HepG2 (cell line): Measurements from ENCODE around the gene TMEM253. TPM values are rescaled to one million over a fixed set of nuclear protein-coding genes. Genes with fewer than 3 reads are reported as not detected.

ENCODE experiments used
- ATAC-seq: fragments of 200-7000 bp; cut with Tn5 transposase; 3 replicates; pipeline ENCODE4 v1.9.1; 2020; ENCODE audit warnings: mild to moderate bottlenecking, moderate library complexity
- BruUV-seq: library from RNA; stranded (reverse); fragments of 400-500 nt; replicated peaks from 2 replicates; lab custom pipeline; 2021; lab: Mats Ljungman, UMichigan
- CTCF ChIA-PET: fragments of 300-600 bp; formaldehyde crosslinking; extraction: SDS; loops from one replicate; lab custom pipeline; 2021; ENCODE audit warnings: low total read pairs, inconsistent platforms, low intra/inter-chr PET ratio; lab: Yijun Ruan, JAX
- POLR2A ChIA-PET: fragments of 350-600 bp; sonication (Branson Sonifier 250); formaldehyde crosslinking; loops from one replicate; lab custom pipeline; 2020; ENCODE audit warnings: antibody characterized with exemption, inconsistent platforms; lab: Yijun Ruan, JAX
- DNase-seq: peaks from one replicate; pipeline ENCODE4 v3.0.0-alpha.2; 2015; ENCODE audit warnings: low spot score
- FAIRE-seq: peaks from 3 replicates; lab custom pipeline; 2011; peaks lifted over from hg19 to GRCh38; lab: Jason Lieb, UNC
- H2AFZ ChIP-seq: one replicate; pipeline ENCODE4 v1.6.1; 2011; ENCODE audit warnings: low read length, inconsistent platforms
- H3K27ac ChIP-seq: fragments of 300-600 bp; 3 replicates; pipeline ENCODE4 v1.8.0; 2011; ENCODE audit warnings: mixed run types, mild to moderate bottlenecking, mixed read lengths, low read length, inconsistent platforms; ENCODE audit not compliant: insufficient read depth; ENCODE audit errors: extremely low read length
- H3K27me3 ChIP-seq, 2 experiments: fragments of 200-600 bp in 1 of 2; 2 replicates in 1 of 2; 3 replicates in 1 of 2; pipeline versions ENCODE4 v1.6.0 to v1.8.0; 2011; ENCODE audit warnings: low read length in 2 of 2, mild to moderate bottlenecking in 2 of 2, moderate library complexity in 2 of 2, inconsistent platforms in 1 of 2; ENCODE audit not compliant: insufficient read depth in 2 of 2, control insufficient read depth in 1 of 2
- H3K36me3 ChIP-seq, 2 experiments: fragments of 200-600 bp in 1 of 2; replicated peaks in 1 of 2; 2 replicates in 1 of 2; 3 replicates in 1 of 2; pipeline versions ENCODE4 v1.5.1 to v1.8.0; 2011; ENCODE audit warnings: low read length in 2 of 2, inconsistent platforms in 1 of 2; ENCODE audit not compliant: insufficient read depth in 2 of 2, control insufficient read depth in 1 of 2
- H3K4me1 ChIP-seq: 2 replicates; pipeline ENCODE4 v1.5.1; 2012; ENCODE audit warnings: low read length, inconsistent platforms; ENCODE audit not compliant: insufficient read depth
- H3K4me2 ChIP-seq: 2 replicates; pipeline ENCODE4 v1.6.0; 2011; ENCODE audit warnings: low read depth, low read length, inconsistent platforms
- H3K4me3 ChIP-seq, 3 experiments: fragments of 200-600 bp in 1 of 3; sonication (generic), shearing (Covaris generic) in 1 of 3; replicated peaks in 1 of 3; 2 replicates each; pipeline ENCODE4 v1.5.1; 2011 to 2016; ENCODE audit warnings: low read length in 3 of 3, inconsistent platforms in 2 of 3, low read depth in 2 of 3, mild to moderate bottlenecking in 2 of 3, control low read depth in 1 of 3, mixed read lengths in 1 of 3; ENCODE audit not compliant: insufficient read depth in 1 of 3
- H3K79me2 ChIP-seq: one replicate; pipeline ENCODE4 v1.6.1; 2011; ENCODE audit warnings: low read length, inconsistent platforms; ENCODE audit not compliant: insufficient read depth
- H3K9ac ChIP-seq: 2 replicates; pipeline ENCODE4 v1.6.0; 2011; ENCODE audit warnings: mild to moderate bottlenecking, low read depth, low read length, inconsistent platforms; ENCODE audit not compliant: insufficient read depth
- H3K9me3 ChIP-seq: 2 replicates; pipeline ENCODE4 v1.5.1; 2012; ENCODE audit warnings: mild to moderate bottlenecking, low read length
- H4K20me1 ChIP-seq: 2 replicates; pipeline ENCODE4 v1.6.0; 2011; ENCODE audit warnings: inconsistent platforms, mild to moderate bottlenecking, low read length, moderate library complexity; ENCODE audit not compliant: insufficient read depth
- ARNTL ChIP-seq: sonication (generic); formaldehyde crosslinking; IDR thresholded peaks from 2 replicates; pipeline ENCODE4 v1.4.0; 2020; ENCODE audit warnings: mild to moderate bottlenecking, missing genetic modification reagents
- ATAD3A ChIP-seq: sonication (generic); formaldehyde crosslinking; IDR thresholded peaks from 2 replicates; pipeline ENCODE4 v1.4.0; 2020; ENCODE audit warnings: missing genetic modification reagents
- FOXM1 ChIP-seq: sonication (generic); formaldehyde crosslinking; IDR thresholded peaks from 2 replicates; pipeline ENCODE4 v1.5.0; 2020; ENCODE audit warnings: missing genetic modification reagents
- FOXO1 ChIP-seq: sonication (generic); formaldehyde crosslinking; IDR thresholded peaks from 2 replicates; pipeline ENCODE4 v1.4.0; 2020; ENCODE audit warnings: missing genetic modification reagents
- HNRNPK ChIP-seq: fragments of 200-400 bp; formaldehyde crosslinking; IDR thresholded peaks from 2 replicates; pipeline ENCODE4 v1.6.1; 2018; ENCODE audit warnings: low read length, low read depth, moderate library complexity, mild to moderate bottlenecking; ENCODE audit not compliant: poor library complexity, severe bottlenecking
- KDM2A ChIP-seq: sonication (generic); formaldehyde crosslinking; IDR thresholded peaks from 2 replicates; pipeline ENCODE4 v1.4.0; 2020; ENCODE audit warnings: low read depth, missing genetic modification reagents, borderline replicate concordance
- NCOR1 ChIP-seq: fragments of 200-600 bp; sonication (generic); IDR thresholded peaks from 2 replicates; pipeline ENCODE4 v1.7.0; 2017; ENCODE audit warnings: antibody characterized with exemption, low read length, borderline replicate concordance
- RBM39 ChIP-seq: fragments of 200-400 bp; formaldehyde crosslinking; IDR thresholded peaks from one replicate; pipeline ENCODE4 v1.6.1; 2018; ENCODE audit warnings: antibody characterized with exemption, mild to moderate bottlenecking, low read depth, low read length; ENCODE audit not compliant: poor library complexity, severe bottlenecking
- ZBTB7B ChIP-seq: sonication (generic); formaldehyde crosslinking; IDR thresholded peaks from 2 replicates; pipeline ENCODE4 v1.4.0; 2020; ENCODE audit warnings: missing genetic modification reagents
- ZMYM2 ChIP-seq: sonication (generic); formaldehyde crosslinking; IDR thresholded peaks from 2 replicates; pipeline ENCODE4 v1.8.0; 2022; ENCODE audit warnings: mild to moderate bottlenecking, missing genetic modification reagents
- ZNF557 ChIP-seq: sonication (generic); formaldehyde crosslinking; IDR thresholded peaks from 2 replicates; pipeline ENCODE4 v1.4.0; 2020; ENCODE audit warnings: missing genetic modification reagents
- ZNF780A ChIP-seq: sonication (generic); formaldehyde crosslinking; IDR thresholded peaks from 2 replicates; pipeline ENCODE4 v1.8.0; 2022; ENCODE audit warnings: mild to moderate bottlenecking, missing genetic modification reagents, moderate library complexity
- ZNF782 ChIP-seq: sonication (generic); formaldehyde crosslinking; IDR thresholded peaks from 2 replicates; pipeline ENCODE4 v1.4.0; 2020; ENCODE audit warnings: missing genetic modification reagents, mild to moderate bottlenecking, borderline replicate concordance
- ZNF850 ChIP-seq: sonication (generic); formaldehyde crosslinking; conservative IDR thresholded peaks from 2 replicates; pipeline ENCODE4 v1.9.0; 2021; ENCODE audit warnings: mild to moderate bottlenecking, missing genetic modification reagents
- WGBS: methylation state at CpG from one replicate; pipeline ENCODE4 v1.1.6; 2017; ENCODE audit warnings: low lambda C conversion rate; 5-methylcytosine and 5-hydroxymethylcytosine counted together
- in situ Hi-C: cut with HindIII; loops from 2 replicates; pipeline ENCODE4 v1.10.0; 2017; ENCODE audit warnings: low pct_unique_long_range_greater_than_20kb; ENCODE audit not compliant: extremely low pct_ligation_motif_present
- intact Hi-C: fragments of 100-400 bp; cut with micrococcal nuclease; formaldehyde crosslinking; loops from one replicate; pipeline ENCODE4 v1.10.0; 2022; ENCODE audit not compliant: unreplicated experiment
- polyA plus RNA-seq, 8 experiments: library from polyadenylated mRNA; depleted of rRNA in 3 of 8; stranded (reverse) in 7 of 8; unstranded in 1 of 8; fragments of >200 nt; fragmentation: Illumina TruSeq in 4 of 8; extraction: Trizol in 4 of 8; gene quantifications; 2 replicates each; pipeline versions ENCODE4 v1.2.1 to v1.2.3, GENCODE V29; 2011 to 2016; ENCODE audit warnings: low read depth in 4 of 8, missing spikeins in 1 of 8, mixed read lengths in 1 of 8; ENCODE audit not compliant: insufficient read depth in 1 of 8
- total RNA-seq, 5 experiments: library from RNA; depleted of rRNA; stranded (reverse); fragments of >200 nt; fragmentation: Illumina TruSeq; extraction: Trizol; gene quantifications; 2 replicates each; pipeline ENCODE4 v1.2.3, GENCODE V29; 2016; ENCODE audit warnings: low read depth in 1 of 5
- TF ChIP-seq, protein P1 (sequence below): sonication (generic); formaldehyde crosslinking; IDR thresholded peaks from 2 replicates; pipeline ENCODE4 v1.4.0; 2020; ENCODE audit warnings: missing genetic modification reagents
- TF ChIP-seq, protein P2 (sequence below): sonication (generic); formaldehyde crosslinking; IDR thresholded peaks from 2 replicates; pipeline ENCODE4 v1.4.0; 2020; ENCODE audit warnings: missing genetic modification reagents, borderline replicate concordance
- TF ChIP-seq, protein P3 (sequence below): sonication (generic); formaldehyde crosslinking; IDR thresholded peaks from 2 replicates; pipeline ENCODE4 v1.5.0; 2020; ENCODE audit warnings: mild to moderate bottlenecking, missing genetic modification reagents
- TF ChIP-seq, protein P4 (sequence below): sonication (generic); formaldehyde crosslinking; IDR thresholded peaks from 2 replicates; pipeline ENCODE4 v1.5.0; 2020; ENCODE audit warnings: missing genetic modification reagents

Gene TMEM253
- total and polyA plus RNA-seq, 2 of the 13 experiments (the other 11 are each of a cell fraction or from before 2014, with no cell fraction given), result 0.29 to 0.45 TPM

DNA sequence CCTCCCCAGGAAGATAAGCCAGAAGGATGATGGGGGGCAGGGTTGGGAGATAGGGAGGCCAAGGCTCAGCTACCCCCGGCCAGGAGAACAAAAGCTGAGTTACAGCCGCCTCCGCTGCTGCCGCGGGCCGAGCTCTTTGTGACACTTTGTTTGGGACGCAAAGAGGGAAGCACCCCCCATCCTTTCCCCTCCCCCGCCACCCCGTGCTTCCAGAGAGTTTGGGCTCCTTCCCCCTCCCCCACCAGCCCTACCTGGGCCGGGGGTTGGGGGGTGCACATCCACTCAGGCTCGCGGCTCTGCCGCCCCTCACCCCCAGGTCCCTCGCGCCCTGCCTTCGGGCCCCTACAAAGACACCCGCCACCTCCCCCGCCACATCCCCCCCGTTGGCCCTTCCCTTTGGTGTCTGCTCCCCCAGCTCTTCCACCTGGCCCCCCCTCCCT lies 3.2 kb upstream of the TMEM253 start:
- WGBS, result 3% methylated on average over 19 of the region's 19 CpGs
- Histone ChIP-seq H3K36me3 (peaks cover 3 to 12% of the 10 kb centered on the region in 2 experiments), H3K27me3 (no peaks in the 10 kb centered on the region; a peak in 1 of 5 replicates), H3K9me3 (no peaks in the 10 kb centered on the region), H4K20me1 (peaks cover 8% of the 10 kb centered on the region; the same call in 1 of the 2 replicates), H3K79me2 (peaks cover 34% of the 10 kb centered on the region), H3K27ac (peak overlapping the region; percentile 70), H3K4me3 (peak overlapping the region; percentile 67 to 71 (median 68)), H3K4me1 (peaks cover 76% of the 10 kb centered on the region), H2AFZ (no peak overlapping the region), H3K4me2 (peak overlapping the region; percentile 94), H3K9ac (peak overlapping the region; percentile 77)
- ATAC-seq (peak; percentile 30), DNase-seq (no peak), FAIRE-seq (no peak)
- BruUV-seq, result no TSS peak
- intact Hi-C loops, result no loop called here
- in situ Hi-C loops, result no loop called here
- CTCF ChIA-PET, result interaction anchor here (6.3 to 12.2 kb wide), 2 partner anchors 8 to 29 kb away, joined by 135 to 320 read pairs; partner anchors contain the start of gene ARHGEF40
- POLR2A ChIA-PET, result interaction anchor here (1.0 to 7.8 kb wide), 19 partner anchors 6 to 484 kb away, joined by 3 to 91 read pairs (median 6); partner anchors contain the start of genes ARHGEF40, CHD8 and NDRG2
- TF ChIP-seq ZNF557 (CRISPR knock-in tag), result no peak
- no peak for TF ChIP-seq ATAD3A
- no peak for TF ChIP-seq ZNF850 (CRISPR knock-in tag)
- no peak for TF ChIP-seq ZMYM2 (CRISPR knock-in tag)
- no peak for TF ChIP-seq RBM39
- TF ChIP-seq ZNF780A (CRISPR knock-in tag), result no peak
- TF ChIP-seq, protein P1, sequence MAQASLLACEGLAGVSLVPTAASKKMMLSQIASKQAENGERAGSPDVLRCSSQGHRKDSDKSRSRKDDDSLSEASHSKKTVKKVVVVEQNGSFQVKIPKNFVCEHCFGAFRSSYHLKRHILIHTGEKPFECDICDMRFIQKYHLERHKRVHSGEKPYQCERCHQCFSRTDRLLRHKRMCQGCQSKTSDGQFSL (CRISPR knock-in tag), result peak; percentile 84
- TF ChIP-seq KDM2A, result peak; percentile 48; the same call in 1 of the 2 replicates
- peak; percentile 45 for TF ChIP-seq HNRNPK
- TF ChIP-seq, protein P2, sequence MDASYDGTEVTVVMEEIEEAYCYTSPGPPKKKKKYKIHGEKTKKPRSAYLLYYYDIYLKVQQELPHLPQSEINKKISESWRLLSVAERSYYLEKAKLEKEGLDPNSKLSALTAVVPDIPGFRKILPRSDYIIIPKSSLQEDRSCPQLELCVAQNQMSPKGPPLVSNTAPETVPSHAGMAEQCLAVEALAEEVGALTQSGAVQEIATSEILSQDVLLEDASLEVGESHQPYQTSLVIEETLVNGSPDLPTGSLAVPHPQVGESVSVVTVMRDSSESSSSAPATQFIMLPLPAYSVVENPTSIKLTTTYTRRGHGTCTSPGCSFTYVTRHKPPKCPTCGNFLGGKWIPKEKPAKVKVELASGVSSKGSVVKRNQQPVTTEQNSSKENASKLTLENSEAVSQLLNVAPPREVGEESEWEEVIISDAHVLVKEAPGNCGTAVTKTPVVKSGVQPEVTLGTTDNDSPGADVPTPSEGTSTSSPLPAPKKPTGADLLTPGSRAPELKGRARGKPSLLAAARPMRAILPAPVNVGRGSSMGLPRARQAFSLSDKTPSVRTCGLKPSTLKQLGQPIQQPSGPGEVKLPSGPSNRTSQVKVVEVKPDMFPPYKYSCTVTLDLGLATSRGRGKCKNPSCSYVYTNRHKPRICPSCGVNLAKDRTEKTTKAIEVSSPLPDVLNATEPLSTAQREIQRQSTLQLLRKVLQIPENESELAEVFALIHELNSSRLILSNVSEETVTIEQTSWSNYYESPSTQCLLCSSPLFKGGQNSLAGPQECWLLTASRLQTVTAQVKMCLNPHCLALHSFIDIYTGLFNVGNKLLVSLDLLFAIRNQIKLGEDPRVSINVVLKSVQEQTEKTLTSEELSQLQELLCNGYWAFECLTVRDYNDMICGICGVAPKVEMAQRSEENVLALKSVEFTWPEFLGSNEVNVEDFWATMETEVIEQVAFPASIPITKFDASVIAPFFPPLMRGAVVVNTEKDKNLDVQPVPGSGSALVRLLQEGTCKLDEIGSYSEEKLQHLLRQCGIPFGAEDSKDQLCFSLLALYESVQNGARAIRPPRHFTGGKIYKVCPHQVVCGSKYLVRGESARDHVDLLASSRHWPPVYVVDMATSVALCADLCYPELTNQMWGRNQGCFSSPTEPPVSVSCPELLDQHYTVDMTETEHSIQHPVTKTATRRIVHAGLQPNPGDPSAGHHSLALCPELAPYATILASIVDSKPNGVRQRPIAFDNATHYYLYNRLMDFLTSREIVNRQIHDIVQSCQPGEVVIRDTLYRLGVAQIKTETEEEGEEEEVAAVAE (CRISPR knock-in tag), result no peak
- TF ChIP-seq ZNF782 (CRISPR knock-in tag), result no peak
- TF ChIP-seq, protein P3, sequence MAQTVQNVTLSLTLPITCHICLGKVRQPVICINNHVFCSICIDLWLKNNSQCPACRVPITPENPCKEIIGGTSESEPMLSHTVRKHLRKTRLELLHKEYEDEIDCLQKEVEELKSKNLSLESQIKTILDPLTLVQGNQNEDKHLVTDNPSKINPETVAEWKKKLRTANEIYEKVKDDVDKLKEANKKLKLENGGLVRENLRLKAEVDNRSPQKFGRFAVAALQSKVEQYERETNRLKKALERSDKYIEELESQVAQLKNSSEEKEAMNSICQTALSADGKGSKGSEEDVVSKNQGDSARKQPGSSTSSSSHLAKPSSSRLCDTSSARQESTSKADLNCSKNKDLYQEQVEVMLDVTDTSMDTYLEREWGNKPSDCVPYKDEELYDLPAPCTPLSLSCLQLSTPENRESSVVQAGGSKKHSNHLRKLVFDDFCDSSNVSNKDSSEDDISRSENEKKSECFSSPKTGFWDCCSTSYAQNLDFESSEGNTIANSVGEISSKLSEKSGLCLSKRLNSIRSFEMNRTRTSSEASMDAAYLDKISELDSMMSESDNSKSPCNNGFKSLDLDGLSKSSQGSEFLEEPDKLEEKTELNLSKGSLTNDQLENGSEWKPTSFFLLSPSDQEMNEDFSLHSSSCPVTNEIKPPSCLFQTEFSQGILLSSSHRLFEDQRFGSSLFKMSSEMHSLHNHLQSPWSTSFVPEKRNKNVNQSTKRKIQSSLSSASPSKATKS, result no peak
- no peak for TF ChIP-seq ARNTL (CRISPR knock-in tag)
- TF ChIP-seq ZBTB7B (CRISPR knock-in tag), result no peak
- TF ChIP-seq FOXO1 (CRISPR knock-in tag), result 0 out of 2 replicates have a peak, but pooled peaks have one; percentile 7
- no peak for TF ChIP-seq FOXM1
- TF ChIP-seq NCOR1, result no peak
- TF ChIP-seq, protein P4, sequence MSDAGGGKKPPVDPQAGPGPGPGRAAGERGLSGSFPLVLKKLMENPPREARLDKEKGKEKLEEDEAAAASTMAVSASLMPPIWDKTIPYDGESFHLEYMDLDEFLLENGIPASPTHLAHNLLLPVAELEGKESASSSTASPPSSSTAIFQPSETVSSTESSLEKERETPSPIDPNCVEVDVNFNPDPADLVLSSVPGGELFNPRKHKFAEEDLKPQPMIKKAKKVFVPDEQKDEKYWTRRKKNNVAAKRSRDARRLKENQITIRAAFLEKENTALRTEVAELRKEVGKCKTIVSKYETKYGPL (CRISPR knock-in tag), result no peak
